NCI-H1092 (cell line): Measurements from ENCODE around the gene PRDM7.
"Not testable (repeated sequence)": the region's sequence is repeated elsewhere in the genome, so short reads cannot be mapped to it uniquely, and the experiment has no call there.

ENCODE experiments used
- DNase-seq: peaks from one replicate; lab custom pipeline; 2025; lab: John Stamatoyannopoulos, UW

The PRDM7 gene

DNA sequence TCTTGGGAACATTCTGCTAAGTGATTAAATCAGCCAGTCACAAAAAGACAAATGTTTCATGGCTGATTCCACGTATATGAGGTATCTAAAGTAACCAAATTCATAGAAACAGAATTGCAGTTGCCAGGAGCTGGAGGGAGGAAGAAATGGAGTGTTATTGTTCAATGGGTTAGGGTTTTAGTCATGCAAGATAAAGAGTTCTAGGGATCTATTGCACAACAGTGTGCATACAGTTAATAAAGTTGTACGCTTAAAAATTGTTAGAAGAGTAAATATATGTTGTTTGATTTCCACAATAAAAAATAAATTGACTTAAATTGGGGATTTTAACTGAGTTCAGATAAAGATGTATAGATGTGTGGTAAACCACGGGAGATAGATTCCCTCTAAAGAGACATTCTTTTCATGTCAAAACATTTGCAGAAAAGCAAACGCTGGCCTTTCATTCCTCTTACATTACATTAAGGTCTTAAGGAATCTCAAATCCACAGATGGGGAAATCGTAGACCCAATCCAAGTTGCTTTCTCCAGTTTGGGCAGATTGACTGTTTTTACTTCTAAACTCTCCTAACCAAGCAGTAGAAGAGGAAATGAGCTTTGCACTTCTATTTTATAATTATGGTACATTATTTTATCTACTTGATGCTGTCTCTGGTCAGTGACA, 4.6 kb downstream of the PRDM7 start:
- no peak for DNase-seq

DNA sequence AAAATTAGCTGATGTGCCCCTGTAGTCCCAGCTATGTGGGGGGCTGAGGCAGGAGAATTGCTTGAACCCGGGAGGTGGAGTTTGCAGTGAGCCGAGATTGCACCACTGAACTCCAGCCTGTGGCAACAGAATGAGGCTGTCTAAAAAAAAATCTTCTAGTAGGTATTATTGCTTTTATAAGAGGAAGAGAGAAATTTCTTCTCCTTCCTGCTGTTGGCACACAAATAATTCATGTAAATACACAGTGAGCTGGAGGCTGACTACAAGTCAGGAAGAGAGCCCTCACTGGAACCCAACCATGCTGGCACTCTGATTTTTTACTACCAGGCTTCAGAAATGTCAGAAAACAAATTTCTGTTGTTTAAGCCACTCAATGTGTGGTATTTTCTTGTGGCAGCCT, 6.7 kb downstream of the PRDM7 start:
- DNase-seq, result no peak

DNA sequence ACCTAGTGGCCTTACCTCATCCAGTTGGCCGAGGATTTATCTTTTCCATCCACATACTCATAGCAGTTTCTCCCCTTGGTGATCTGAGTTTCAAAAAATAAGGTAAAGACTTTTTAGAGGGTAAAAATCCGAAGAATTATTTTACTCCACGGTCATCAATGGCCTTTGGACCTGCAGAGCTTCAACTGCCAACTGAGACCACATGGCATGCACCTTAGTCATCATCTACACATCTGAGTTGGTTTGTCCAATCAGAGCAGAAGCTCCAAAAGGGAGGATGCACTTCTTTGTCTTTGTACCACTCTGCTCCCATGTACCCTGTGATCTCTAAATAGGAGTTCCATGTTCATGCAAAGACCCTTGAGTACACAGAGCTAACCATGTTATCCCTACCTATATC, 15.7 kb downstream of the PRDM7 start:
- DNase-seq, result no peak

DNA sequence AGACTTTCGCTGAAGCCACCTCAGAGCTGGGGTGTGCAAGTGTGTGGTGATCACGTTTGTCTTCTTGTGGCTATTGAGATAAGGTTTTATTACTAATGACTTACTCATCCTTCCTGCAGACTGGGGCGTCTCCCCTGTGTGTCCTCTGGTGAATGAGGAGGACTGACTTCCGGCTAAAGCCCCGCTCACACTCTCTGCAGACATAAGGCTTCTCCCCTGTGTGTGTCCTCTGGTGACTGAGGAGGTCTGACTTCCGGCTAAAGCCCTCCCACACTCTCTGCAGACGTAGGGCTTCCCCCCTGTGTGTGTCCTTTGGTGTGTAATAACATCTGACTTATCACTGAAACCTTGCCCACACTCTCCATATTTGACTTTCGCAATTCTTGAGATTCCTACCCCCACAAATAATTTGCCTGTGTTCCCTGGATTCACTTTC, 19.4 kb downstream of the PRDM7 start:
- no peak for DNase-seq

DNA sequence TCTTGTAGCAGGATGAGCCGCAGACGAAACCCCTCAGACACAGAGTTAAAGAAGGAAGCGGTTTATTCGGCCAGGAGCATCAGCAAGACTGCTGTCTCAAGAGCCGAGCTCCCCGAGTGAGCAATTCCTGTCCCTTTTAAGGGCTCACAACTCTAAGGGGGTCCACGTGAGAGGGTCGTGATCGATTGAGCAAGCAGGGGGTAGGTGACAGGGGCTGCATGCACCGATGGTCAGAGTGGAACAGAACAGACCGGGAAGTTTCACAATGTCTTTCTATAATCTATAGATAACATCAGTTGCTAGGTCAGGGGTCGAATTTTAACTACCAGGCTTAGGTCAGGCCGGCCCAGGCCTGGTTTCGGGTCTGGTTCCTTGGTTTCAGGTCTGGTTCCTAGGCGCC, 20.6 kb downstream of the PRDM7 start:
- not testable (repeated sequence) for DNase-seq

DNA sequence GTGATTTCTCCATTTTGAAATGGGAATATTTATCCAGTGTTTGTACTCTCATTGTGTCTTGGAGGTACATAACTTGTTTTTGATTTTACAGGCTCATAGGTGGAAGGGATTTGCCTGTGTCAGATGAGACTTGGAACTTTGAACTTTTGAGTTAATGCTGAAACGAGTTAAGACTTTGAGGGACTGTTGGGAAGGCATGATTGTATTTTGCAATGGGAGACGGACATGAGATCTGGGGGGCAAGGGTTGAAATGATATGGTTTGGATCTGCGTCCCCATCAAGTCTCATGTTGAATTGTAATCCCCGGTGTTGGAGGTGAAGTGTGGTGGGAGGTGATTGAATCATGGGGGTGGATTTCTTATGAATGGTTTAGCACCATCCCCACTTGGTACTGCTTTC, 21.8 kb downstream of the PRDM7 start:
- no peak for DNase-seq

DNA sequence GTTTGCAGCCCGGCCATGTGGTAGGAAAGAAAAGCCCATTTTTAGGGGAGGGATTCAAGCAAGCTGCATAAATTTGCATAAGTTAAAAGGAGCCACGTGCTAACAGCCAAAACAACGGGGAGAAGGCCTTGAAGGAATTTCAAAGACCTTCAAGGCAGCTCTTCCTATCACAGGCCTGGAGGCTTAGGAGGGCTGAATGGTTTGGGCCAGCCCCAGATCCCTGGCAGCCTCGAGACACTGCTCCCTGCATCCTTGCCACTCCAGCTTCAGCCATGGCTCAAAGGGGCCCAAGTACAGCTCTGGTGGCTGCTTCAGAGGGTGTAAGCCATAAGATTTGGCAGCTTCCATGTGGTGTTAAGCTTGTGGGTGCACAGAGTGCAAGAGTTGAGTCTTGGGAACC, 22.6 kb downstream of the PRDM7 start:
- DNase-seq, result no peak

DNA sequence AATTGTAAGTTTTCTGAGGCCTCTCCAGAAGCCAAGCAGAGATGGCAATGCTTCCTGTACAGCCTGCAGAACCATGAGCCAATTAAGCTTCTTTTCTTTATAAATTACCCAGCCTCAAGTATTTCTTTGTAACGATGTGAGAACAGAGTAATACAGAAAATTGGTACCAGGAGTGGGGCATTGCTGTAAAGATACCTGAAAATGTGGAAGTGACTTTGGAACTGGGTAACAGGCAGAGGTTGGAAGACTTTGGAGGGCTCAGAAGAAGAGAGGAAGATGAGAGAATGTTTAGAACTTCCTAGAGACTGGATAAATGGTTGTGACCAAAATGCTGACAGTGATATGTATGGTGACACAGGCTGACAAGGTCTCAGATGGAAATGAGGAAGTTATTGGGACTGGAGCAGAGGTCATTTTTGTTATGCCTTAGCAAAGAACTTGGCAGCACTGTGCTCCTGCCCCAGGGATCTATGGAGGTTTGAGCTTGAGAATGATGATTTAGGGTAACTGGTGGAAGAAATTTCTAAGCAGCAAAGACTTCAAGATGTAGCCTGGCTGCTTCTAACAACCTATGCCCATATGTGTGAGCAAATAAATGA, 23.1 kb downstream of the PRDM7 start:
- no peak for DNase-seq

DNA sequence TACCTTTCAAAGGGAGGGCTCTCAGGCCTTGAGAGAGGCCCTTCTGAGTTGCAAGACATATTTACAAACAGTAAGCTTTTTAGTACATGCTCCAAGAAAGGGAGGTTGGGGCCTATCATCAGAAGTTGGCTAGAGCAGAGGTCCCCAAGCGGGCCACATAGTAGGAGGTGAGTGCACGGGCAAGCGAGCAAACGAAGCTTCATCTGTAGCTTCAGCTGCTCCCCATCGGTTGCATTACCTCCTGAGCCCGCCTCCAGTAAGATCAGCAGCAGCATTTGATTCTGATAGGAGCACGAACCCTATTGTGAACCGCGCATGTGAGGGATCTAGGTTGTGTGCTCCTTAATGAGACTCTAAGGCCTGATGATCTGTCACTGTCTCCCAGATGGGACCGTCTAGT, 26.2 kb downstream of the PRDM7 start:
- DNase-seq, result no peak

DNA sequence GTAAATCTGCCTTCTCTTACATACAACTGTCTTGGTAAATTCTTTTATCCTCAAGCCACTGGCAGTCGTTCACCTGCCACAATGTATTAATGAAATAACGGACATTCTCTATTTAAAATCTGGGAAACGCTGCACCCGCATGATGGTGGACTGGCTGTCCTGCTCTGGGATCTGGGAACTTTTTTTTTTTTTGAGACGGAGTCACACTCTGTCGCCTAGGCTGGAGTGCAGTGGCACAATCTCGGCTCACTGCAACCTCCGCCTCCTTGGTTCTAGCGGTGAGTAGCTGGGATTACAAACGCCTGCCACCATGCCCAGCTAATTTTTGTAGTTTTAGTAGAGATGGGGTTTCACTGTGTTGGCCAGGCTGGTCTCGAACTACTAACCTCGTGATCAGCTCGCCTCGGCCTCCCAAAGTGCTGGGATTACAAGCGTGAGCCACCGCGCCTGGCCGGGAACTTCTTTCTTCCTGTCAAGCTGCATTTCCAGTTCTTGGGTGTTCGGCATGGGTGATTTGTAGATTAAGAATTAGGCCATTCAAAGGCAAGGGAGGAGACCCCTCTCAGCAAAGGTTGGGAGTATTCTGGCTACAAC, 28.3 kb downstream of the PRDM7 start:
- no peak for DNase-seq

DNA sequence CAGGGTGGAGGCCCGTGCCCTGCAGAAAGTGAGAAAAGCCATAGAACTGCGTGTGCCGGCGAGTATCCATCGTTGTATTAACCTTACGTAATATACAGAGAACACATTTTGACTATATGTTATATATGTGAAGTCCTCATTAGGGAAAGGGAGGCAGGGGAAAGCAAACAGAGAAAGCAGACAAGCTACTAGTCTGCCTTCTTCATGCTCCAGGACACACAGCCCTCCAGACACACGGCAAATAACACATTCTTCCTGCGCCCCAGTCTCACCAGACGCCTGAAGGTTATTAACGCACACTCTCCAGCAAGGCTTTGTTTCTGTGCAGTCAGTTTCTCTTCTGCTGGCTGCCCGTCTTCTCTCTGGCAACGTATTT, 28.8 kb downstream of the PRDM7 start:
- no peak for DNase-seq

DNA sequence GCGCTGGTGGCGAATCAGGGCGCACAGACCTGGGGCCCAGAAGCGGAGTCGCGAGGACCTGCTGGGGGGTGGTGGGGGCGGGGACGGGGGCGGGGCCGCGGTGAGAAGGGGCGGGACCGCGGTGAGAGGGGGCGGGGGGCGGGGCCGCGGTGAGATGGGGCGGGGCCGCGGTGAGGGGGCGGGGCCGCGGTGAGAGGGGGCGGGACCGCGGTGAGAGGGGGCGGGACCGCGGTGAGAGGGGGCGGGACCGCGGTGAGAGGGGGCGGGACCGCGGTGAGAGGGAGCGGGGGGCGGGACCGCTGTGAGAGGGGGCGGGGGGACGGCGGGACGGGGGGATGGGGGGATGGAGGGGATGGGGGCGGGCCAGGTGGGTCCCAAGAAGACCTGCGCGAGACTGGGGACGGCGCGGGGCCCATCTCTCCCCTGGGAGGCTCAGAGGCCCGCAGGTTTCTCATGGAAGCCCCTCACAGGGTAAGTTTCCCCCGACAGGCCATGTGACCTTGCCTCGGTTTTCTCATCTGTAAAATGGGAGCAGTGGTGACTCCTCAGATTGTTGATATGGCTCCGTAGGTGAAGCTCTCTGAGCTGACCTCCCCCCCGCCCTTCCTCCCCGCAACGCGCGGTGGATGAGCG, 29.3 kb downstream of the PRDM7 start:
- DNase-seq, result no peak

DNA sequence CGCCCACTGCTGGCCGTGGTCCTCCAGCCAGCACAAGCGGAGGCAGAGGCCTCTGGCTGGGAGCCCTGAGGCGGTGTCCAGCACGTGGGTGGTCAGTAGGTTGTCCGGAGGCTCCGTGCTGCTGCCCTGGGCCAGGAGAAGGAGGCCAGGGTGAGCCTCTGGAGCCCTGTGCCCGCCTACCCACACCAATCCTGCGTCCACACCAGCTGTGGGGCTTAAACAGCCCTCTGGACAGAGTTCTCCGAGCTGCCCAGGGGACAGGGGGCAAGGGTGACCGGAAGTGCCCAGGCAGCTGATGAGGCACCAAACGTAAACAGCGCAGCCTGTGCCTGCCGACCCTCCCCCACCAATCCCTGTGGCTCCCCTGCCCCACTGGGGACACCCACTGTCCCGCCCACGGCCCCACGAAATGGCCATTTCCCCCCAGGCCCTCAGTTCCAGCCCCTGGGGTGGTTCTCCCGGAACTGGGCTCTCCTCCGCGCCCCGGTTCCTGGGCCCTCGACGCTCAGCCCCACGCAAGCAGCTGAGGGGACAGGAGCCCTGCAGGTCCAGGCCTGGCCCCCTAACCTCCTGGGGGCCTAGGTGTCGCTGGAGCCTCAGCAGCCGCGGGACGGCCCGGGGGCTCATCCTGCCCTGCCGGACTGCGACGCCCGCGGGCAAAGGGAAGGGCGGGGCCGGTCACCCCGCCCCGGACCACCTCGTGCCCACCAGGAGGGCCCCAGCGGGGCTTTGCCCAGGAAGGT, 30.0 kb downstream of the PRDM7 start:
- DNase-seq, result no peak

DNA sequence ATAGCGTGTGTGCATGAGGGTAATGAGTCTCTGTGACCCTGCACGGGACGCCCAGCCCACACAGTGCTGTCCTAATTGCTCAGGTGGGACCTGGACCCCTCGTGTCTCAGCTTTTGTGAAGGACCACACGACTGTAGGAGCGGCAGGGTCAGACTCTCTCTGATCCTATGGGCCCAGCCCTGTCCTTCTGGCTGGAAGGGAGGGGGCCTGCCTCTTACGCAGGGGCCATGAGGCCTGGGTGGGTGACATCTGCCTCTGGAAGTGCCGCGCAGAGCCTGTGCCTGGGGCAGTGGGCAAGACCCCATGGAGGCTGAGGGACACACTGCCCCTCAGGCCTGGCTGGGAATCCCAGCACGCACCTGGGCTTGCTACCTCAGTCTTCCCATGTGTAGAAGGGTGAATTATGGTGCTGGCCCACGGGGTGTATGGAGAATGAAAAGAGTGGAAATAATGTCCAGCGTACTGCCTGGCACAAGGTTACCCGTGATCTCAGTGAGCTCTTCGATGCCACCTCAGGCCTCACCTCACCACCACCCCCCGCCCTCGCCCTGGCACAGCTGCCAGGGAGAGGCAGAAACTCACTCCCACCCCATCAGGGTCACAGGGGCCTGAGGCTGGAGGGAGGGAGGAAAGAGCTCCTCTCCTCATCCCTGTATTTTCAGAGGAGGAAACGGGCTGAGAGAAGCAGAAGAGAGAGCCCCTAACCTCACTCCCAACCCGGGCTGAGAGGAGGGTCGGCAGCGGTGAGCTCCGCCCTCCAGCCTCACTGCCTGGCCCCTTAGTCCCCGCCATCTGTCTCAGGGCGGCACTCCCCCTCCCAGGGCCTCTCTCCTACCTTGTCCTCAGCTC, 30.8 kb downstream of the PRDM7 start:
- DNase-seq, result peak; percentile 40

DNA sequence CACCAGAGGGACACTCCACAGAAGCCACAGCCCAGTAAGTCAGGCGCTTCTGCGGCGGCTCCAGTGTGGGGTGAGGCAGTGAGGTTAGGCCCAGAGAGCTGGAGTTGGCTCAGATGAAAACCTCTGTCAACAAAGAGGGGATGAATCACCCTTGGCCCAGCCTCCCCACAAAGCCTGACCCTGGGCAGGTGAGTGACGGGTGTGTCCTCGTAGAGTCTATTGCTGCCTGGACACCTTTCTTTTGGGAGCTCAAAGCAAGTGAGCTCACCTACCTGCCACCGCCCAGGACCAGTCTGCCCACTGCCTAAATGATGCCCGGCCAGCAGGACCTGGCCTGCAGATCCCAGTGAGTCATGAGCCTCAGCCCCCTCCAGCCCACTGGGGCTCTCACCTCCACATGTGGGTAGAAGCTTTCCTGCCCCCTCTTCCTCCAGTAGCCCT, 33.0 kb downstream of the PRDM7 start:
- no peak for DNase-seq

DNA sequence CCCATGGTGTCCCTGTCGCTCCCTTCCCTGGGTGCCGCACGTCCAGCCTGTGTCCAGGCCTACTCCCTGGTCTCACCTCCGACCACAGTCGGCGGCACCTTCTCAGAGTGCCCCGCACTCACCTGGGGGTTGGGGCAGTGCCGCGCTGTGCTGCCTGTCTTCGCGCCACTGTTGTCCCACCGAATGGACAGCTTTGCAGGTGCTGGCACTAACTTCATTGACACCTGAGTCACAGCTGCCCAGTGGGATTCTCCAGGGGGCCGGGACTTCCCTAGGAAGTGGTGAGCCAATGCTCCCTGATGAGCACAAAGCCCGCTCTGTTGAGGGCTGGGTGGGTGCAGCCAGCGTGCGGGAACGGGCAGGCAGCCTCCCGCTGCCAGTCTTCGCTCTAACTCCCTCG, 33.6 kb downstream of the PRDM7 start:
- DNase-seq, result no peak

DNA sequence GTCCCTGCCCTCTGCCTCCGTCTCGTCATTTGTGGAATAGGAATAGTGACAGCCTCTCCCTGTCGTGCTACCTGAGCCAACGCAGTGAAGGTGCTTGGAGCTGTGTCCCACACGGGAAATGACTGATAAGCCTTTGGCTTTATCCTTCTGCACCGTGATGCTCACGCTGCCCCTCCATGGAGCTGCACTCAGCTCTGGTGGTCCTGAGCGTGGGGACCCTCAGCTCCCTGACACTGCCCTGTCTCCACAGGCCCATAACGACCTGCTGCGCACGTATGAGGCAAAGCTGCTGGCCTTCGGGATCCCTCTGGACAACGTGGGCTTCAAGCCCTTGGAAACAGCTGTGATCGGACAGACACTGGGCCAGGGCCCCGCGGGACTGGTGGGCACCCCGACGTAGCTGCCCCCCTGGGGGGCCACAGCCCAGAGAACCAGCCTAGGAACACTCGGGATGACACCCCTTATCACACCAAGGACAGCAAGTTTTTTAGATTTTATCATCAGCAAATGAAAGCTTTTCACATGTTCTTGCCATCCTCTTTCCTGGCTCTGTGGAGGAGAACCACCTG, 34.1 kb downstream of the PRDM7 start:
- no peak for DNase-seq

DNA sequence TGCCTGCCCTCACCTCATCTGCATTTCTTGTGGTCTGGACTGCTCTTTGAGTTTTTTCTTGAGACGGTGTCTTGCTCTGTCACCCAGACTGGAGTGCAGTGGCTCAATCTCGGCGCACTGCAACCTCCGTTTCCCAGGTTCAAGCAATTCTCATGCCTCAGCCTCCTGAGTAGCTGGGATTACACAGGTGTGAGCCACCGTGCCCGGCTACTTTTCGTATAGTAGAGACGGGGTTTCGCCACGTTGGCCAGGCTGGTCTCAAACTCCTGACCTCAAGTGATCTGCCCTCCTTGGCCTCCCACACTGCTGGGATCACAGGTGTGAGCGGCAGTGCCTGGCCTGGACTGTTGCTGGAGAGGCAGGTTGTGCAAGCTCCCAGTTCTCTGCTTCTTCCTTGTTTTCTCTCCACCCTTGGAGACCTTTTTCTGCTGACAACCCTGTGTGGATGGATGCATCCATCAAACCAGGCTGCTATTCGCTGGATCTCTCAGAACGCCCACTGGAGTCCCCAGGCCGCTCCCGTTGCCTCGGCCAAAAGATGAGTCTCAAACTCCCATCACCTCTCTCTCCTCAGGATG, 35.1 kb downstream of the PRDM7 start:
- no peak for DNase-seq

DNA sequence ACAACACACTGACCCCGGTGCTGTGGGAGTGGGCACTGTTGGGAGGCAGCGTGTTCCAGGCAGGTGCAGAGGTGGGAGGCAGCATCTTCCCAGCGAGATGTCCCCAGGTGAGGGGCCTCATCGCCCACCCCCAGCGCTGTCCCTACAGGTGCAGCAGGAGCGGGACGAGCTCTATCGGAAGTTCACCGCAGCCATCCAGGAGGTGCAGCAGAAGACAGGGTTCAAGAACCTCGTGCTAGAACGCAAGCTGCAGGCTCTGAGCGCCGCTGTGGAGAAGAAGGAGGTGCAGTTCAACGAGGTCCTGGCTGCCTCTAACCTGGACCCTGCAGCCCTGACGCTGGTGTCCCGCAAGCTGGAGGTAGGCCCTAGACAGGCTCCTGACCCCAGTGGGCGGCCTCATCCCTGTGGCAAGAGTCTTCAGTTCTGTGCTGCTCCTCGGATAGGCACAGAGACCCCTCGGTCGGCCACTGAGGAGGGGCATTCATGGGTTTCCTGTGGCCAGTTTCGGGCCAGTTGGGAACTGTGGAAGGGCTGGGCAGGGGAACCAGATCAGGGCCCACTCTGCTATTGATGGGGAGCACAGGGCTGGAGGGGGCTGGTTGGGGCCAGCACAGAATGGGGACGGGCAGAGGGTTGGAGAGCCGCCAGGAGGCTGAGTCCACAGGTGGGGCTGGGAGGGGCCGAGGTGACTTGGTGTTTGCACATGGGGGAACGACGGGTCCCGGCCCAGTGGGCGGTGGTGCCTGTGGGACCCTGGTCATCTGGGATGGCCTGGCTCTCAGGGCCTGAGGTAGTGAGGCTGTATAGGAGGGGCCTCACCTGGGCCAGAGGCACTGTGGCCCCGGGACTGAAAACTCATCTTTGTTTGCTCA, 36.7 kb downstream of the PRDM7 start:
- DNase-seq, result no peak

DNA sequence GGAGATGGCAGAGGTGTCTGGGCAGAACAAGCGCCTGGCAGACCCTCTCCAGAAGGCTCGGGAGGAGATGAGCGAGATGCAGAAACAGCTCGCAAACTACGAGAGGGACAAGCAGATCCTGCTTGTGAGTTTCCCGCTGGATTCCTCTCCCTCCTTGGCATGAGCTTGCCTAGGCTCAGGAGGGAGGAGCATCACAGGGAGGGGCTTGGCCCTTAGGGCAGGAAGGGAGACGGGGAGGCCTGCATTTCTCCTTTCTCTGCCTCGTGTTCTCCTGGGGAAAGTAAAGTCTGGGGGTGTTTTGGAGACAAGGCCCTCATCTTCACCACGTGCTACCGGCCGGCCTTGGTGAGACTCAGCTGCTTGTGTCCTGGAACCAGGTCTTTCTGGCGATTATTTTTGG, 39.9 kb downstream of the PRDM7 start:
- DNase-seq, result no peak
